Measurements from ENCODE around the gene ELOVL1. TPM values are rescaled to one million over a fixed set of nuclear protein-coding genes. Genes with fewer than 3 reads are reported as not detected.

The ELOVL1 gene
- total and polyA plus RNA-seq, 12 donors: 18.4 to 82.0 (median 28.3) TPM

GRCh38 chr1:43319288-43319687, 48.5 kb downstream of the ELOVL1 start:
- no peak for TF ChIP-seq CTCF (IDR thresholded peaks at IDR 0.05)
- ATAC-seq (no peak), DNase-seq (no peak)
- Histone ChIP-seq H3K9me3 (peaks cover 0 to 3% (median 0%) of the 10 kb centered on the region in 11 donors), H3K36me3 (peaks cover 0 to 91% (median 4%) of the 10 kb centered on the region in 9 donors), H3K27me3 (no peaks in the 10 kb centered on the region), H3K27ac (no peak overlapping the region), H3K4me3 (no peak overlapping the region), H3K4me1 (peaks cover 0 to 12% (median 0%) of the 10 kb centered on the region in 9 donors)
- intact Hi-C loops (cut with DNase I): no loop called here
- 96% methylated on average over 5 of the region's 5 CpGs for WGBS, 2 donors

- Histone ChIP-seq H3K4me1 (peaks cover 0 to 12% (median 0%) of the 10 kb centered on the region in 9 donors), H3K4me3 (no peak overlapping the region), H3K9me3 (no peaks in the 10 kb centered on the region), H3K36me3 (peaks cover 0 to 90% (median 4%) of the 10 kb centered on the region in 9 donors), H3K27ac (no peak overlapping the region), H3K27me3 (no peaks in the 10 kb centered on the region)
- WGBS, 2 donors: 80 to 88% methylated on average over 4 of the region's 4 CpGs
- DNase-seq: no peak
- ATAC-seq: no peak
- TF ChIP-seq CTCF (IDR thresholded peaks at IDR 0.05): no peak
- intact Hi-C loops (cut with DNase I): no loop called here
These were observed 49.0 kb downstream of the ELOVL1 start for GRCh38 chr1:43318831-43319230.

- intact Hi-C loops (cut with DNase I): no loop called here
- ATAC-seq (peak in 2 of 8 donors; percentile 14 to 19), DNase-seq (no peak)
- 86 to 89% methylated on average over 15 of the region's 15 CpGs for WGBS, 2 donors
- Histone ChIP-seq H3K4me3 (no peak overlapping the region), H3K4me1 (peaks cover 0 to 12% (median 0%) of the 10 kb centered on the region in 9 donors), H3K27me3 (no peaks in the 10 kb centered on the region), H3K9me3 (no peaks in the 10 kb centered on the region), H3K36me3 (peaks cover 0 to 90% (median 4%) of the 10 kb centered on the region in 9 donors), H3K27ac (no peak overlapping the region)
- no peak for TF ChIP-seq CTCF (IDR thresholded peaks at IDR 0.05)
These were observed 49.9 kb downstream of the ELOVL1 start for GRCh38 chr1:43317817-43318471.

- 90 to 92% methylated on average over 16 of the region's 16 CpGs for WGBS, 2 donors
- Histone ChIP-seq H3K9me3 (no peaks in the 10 kb centered on the region), H3K36me3 (peaks cover 0 to 90% (median 0%) of the 10 kb centered on the region in 9 donors), H3K27me3 (no peaks in the 10 kb centered on the region), H3K4me1 (peaks cover 0 to 12% (median 0%) of the 10 kb centered on the region in 9 donors), H3K27ac (no peak overlapping the region), H3K4me3 (no peak overlapping the region)
- no peak for TF ChIP-seq CTCF (IDR thresholded peaks at IDR 0.05)
- ATAC-seq: no peak
- intact Hi-C loops (cut with DNase I): no loop called here
- DNase-seq: no peak
These were observed 50.9 kb downstream of the ELOVL1 start for GRCh38 chr1:43316738-43317520.

Measured in heart right ventricle (tissue), 16 donors.